ENCODE measurements around the gene YES1.
A peak's percentile ranks its signal among the peaks of the same experiment; 100 is the strongest.

The YES1 gene

GRCh38 chr18:849021-849420, 37.0 kb upstream of the YES1 start:
- no peak overlapping the region for H3K4me3 ChIP-seq (replicated peaks; ENCODE audit: insufficient read depth, low read length)
- H3K27me3 ChIP-seq (ENCODE audit: insufficient read depth, poor library complexity, severe bottlenecking), result no peaks in the 10 kb centered on the region
- no peak for DNase-seq (ENCODE audit: low read depth in 1 of 2, low spot score in 1 of 2)
- H3K27ac ChIP-seq (replicated peaks), result no peak overlapping the region
- TF ChIP-seq CTCF (IDR thresholded peaks at IDR 0.05; ENCODE audit: insufficient read depth, low read length) (no peak), SPI1 (IDR thresholded peaks at IDR 0.05; ENCODE audit: borderline replicate concordance, low read depth) (no peak), GABPA (IDR thresholded peaks at IDR 0.05; ENCODE audit: low read depth) (no peak), POLR2AphosphoS5 (IDR thresholded peaks at IDR 0.05; ENCODE audit: low read depth) (no peak), REST (IDR thresholded peaks at IDR 0.05; ENCODE audit: insufficient replicate concordance, low read depth) (no peak)

- Histone ChIP-seq H3K27me3 (ENCODE audit: insufficient read depth, poor library complexity, severe bottlenecking) (no peaks in the 10 kb centered on the region), H3K27ac (replicated peaks) (no peak overlapping the region), H3K4me3 (replicated peaks; ENCODE audit: insufficient read depth, low read length) (no peak overlapping the region)
- no peak for DNase-seq (ENCODE audit: low read depth in 1 of 2, low spot score in 1 of 2)
- TF ChIP-seq GABPA (IDR thresholded peaks at IDR 0.05; ENCODE audit: low read depth) (no peak), POLR2AphosphoS5 (IDR thresholded peaks at IDR 0.05; ENCODE audit: low read depth) (no peak), REST (IDR thresholded peaks at IDR 0.05; ENCODE audit: insufficient replicate concordance, low read depth) (no peak), CTCF (IDR thresholded peaks at IDR 0.05; ENCODE audit: insufficient read depth, low read length) (no peak), SPI1 (IDR thresholded peaks at IDR 0.05; ENCODE audit: borderline replicate concordance, low read depth) (no peak)
Measured at GRCh38 chr18:848062-848861, 36.2 kb upstream of the YES1 start.

- no peak for DNase-seq (ENCODE audit: low read depth in 1 of 2, low spot score in 1 of 2)
Measured at GRCh38 chr18:845152-845819, 33.2 kb upstream of the YES1 start.

More at GRCh38 chr18:845152-845819, 33.2 kb upstream of the YES1 start:
- no peak overlapping the region for H3K27ac ChIP-seq (replicated peaks)
- peaks cover 10% of the 10 kb centered on the region for H3K27me3 ChIP-seq (ENCODE audit: insufficient read depth, poor library complexity, severe bottlenecking)
- TF ChIP-seq SPI1 (IDR thresholded peaks at IDR 0.05; ENCODE audit: borderline replicate concordance, low read depth), result peak; percentile 84
- no peak for TF ChIP-seq REST (IDR thresholded peaks at IDR 0.05; ENCODE audit: insufficient replicate concordance, low read depth)
- TF ChIP-seq GABPA (IDR thresholded peaks at IDR 0.05; ENCODE audit: low read depth), result no peak
- no peak overlapping the region for H3K4me3 ChIP-seq (replicated peaks; ENCODE audit: insufficient read depth, low read length)
